ENCODE measurements around the gene TMEM271. TPM values are rescaled to one million over a fixed set of nuclear protein-coding genes. Genes with fewer than 3 reads are reported as not detected.

Gene TMEM271
- polyA plus RNA-seq, 1 donor from 2014 or later = 16.0 TPM

DNA sequence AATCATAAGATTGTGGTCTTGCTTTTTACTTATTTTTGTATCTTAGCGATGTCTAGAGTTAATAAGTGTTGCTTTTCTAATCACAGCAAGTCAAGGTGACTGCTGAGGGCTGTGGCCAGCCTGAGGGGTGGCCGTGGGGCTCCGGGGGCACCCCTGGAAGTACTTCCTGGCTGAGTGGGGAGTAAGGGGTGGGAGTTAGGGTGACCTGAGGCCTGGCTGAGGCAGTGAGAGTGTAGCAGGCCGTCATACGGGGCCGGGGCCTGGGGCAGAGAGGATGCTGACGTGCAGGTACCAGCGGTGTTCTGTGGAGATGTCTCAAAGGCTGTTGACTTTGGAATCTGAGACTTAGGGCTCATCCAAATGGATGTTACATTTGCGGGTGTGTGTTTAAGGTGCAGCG lies 47.8 kb downstream of the TMEM271 start:
- Histone ChIP-seq H3K79me2 (replicated peaks; ENCODE audit: insufficient read depth, low read length) (no peaks in the 10 kb centered on the region), H3K36me3 (ENCODE audit: insufficient read depth, low read length) (peaks cover 8% of the 10 kb centered on the region), H3K27ac (ENCODE audit: low read length) (no peak overlapping the region), H3K9me2 (ENCODE audit: insufficient read depth, low read length) (no peaks in the 10 kb centered on the region), H3K4me2 (ENCODE audit: low read length) (no peak overlapping the region), H3F3A (ENCODE audit: insufficient read depth, low read length, poor library complexity, severe bottlenecking) (no peaks in the 10 kb centered on the region), H2AFZ (ENCODE audit: low read depth, low read length) (no peak overlapping the region), H3K9ac (ENCODE audit: low read length) (no peak overlapping the region), H4K20me1 (ENCODE audit: insufficient read depth) (no peaks in the 10 kb centered on the region), H3K9me3 (ENCODE audit: low read length) (no peaks in the 10 kb centered on the region), H3K4me3 (ENCODE audit: low read length) (no peak overlapping the region), H3K27me3 (ENCODE audit: insufficient read depth, low read depth, low read length) (no peaks in the 10 kb centered on the region)
- no peak for TF ChIP-seq EP300 (conservative IDR thresholded peaks at IDR 0.05; ENCODE audit: poor library complexity, severe bottlenecking)
- TF ChIP-seq MXI1 (conservative IDR thresholded peaks at IDR 0.05; ENCODE audit: poor library complexity, severe bottlenecking) = no peak
- TF ChIP-seq TAF1 (IDR thresholded peaks at IDR 0.05; ENCODE audit: low read depth) = no peak
- TF ChIP-seq, protein P1, sequence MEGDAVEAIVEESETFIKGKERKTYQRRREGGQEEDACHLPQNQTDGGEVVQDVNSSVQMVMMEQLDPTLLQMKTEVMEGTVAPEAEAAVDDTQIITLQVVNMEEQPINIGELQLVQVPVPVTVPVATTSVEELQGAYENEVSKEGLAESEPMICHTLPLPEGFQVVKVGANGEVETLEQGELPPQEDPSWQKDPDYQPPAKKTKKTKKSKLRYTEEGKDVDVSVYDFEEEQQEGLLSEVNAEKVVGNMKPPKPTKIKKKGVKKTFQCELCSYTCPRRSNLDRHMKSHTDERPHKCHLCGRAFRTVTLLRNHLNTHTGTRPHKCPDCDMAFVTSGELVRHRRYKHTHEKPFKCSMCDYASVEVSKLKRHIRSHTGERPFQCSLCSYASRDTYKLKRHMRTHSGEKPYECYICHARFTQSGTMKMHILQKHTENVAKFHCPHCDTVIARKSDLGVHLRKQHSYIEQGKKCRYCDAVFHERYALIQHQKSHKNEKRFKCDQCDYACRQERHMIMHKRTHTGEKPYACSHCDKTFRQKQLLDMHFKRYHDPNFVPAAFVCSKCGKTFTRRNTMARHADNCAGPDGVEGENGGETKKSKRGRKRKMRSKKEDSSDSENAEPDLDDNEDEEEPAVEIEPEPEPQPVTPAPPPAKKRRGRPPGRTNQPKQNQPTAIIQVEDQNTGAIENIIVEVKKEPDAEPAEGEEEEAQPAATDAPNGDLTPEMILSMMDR (IDR thresholded peaks at IDR 0.05; ENCODE audit: poor library complexity, severe bottlenecking) = no peak
- TF ChIP-seq RAD21 (conservative IDR thresholded peaks at IDR 0.05) = no peak

DNA sequence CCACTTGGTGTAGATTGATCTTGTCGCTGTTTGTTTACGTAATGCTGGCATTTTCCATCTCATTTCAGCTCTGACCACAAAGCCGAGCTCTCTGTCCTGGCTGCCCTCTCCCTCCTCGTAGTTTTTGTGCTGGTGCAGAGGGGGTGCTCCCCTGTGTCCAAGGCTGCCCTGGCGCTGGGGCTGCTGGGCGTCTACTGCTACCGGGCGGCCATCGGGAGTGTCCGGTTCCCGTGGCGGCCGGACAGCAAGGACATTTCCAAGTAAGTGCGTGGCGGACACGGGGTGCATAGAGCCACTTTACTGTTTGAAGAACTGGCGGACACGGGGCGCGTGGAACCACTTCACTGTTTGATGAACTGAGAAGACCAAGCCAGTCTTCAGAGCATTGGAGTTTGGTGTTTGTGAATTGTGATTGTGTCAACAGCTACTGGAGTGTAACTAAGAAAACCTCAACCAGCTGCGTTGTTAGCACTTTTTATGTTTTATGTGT lies 49.1 kb downstream of the TMEM271 start:
- no peaks in the 10 kb centered on the region for H3F3A ChIP-seq (ENCODE audit: insufficient read depth, low read length, poor library complexity, severe bottlenecking)
- no peak overlapping the region for H2AFZ ChIP-seq (ENCODE audit: low read depth, low read length)
- no peak for TF ChIP-seq RAD21 (conservative IDR thresholded peaks at IDR 0.05)
- H3K4me2 ChIP-seq (ENCODE audit: low read length) = no peak overlapping the region
- no peak overlapping the region for H3K27ac ChIP-seq (ENCODE audit: low read length)
- no peaks in the 10 kb centered on the region for H3K9me2 ChIP-seq (ENCODE audit: insufficient read depth, low read length)
- H3K27me3 ChIP-seq (ENCODE audit: insufficient read depth, low read depth, low read length) = no peaks in the 10 kb centered on the region
- H3K4me3 ChIP-seq (ENCODE audit: low read length) = no peak overlapping the region
- H3K9me3 ChIP-seq (ENCODE audit: low read length) = no peaks in the 10 kb centered on the region
- no peak overlapping the region for H3K9ac ChIP-seq (ENCODE audit: low read length)
- H4K20me1 ChIP-seq (ENCODE audit: insufficient read depth) = no peaks in the 10 kb centered on the region
- peaks cover 4% of the 10 kb centered on the region for H3K36me3 ChIP-seq (ENCODE audit: insufficient read depth, low read length)
- no peaks in the 10 kb centered on the region for H3K79me2 ChIP-seq (replicated peaks; ENCODE audit: insufficient read depth, low read length)

DNA sequence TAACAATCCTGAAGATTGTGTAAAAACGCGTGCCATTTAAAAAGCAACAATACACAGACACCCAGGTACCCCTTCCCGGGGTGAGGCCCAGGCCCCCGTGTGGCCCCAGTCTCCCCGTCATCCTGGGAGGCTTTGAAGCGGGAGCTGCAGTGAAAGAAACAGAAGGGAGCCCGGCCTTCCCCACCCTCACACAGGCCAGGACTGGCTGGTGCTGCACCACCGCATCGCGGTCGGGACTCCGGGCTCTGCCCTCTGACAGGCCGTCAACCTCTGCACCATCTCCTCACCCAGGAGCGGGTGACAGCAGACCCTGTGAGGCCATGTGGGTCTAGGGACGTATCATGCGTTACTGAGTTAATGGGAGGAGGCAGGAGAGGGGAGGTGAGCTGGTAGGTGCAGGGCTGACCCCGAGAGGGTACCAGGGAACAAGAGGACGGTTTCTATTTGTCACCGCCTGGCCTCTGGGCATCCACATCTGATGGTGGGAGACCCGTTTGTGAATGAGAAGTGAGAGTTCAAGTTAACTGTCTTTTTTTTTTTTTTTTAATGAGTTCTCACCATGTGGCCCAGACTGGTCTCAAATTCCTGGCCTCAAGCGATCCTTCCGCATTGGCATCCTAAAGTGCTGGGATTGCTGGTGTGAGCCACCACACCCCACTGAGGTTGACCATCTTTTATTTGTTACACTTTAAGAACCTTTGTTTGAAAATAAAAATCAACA lies 49.7 kb downstream of the TMEM271 start:
- no peaks in the 10 kb centered on the region for H3F3A ChIP-seq (ENCODE audit: insufficient read depth, low read length, poor library complexity, severe bottlenecking)
- no peaks in the 10 kb centered on the region for H3K9me3 ChIP-seq (ENCODE audit: low read length)
- no peaks in the 10 kb centered on the region for H3K27me3 ChIP-seq (ENCODE audit: insufficient read depth, low read depth, low read length)
- no peak overlapping the region for H3K9ac ChIP-seq (ENCODE audit: low read length)
- H4K20me1 ChIP-seq (ENCODE audit: insufficient read depth) = no peaks in the 10 kb centered on the region
- no peak overlapping the region for H3K4me2 ChIP-seq (ENCODE audit: low read length)
- H3K27ac ChIP-seq (ENCODE audit: low read length) = no peak overlapping the region
- no peak overlapping the region for H3K4me3 ChIP-seq (ENCODE audit: low read length)
- no peaks in the 10 kb centered on the region for H3K79me2 ChIP-seq (replicated peaks; ENCODE audit: insufficient read depth, low read length)
- H3K36me3 ChIP-seq (ENCODE audit: insufficient read depth, low read length) = no peaks in the 10 kb centered on the region
- H3K9me2 ChIP-seq (ENCODE audit: insufficient read depth, low read length) = no peaks in the 10 kb centered on the region
- TF ChIP-seq TAF1 (IDR thresholded peaks at IDR 0.05; ENCODE audit: low read depth) (no peak), MXI1 (conservative IDR thresholded peaks at IDR 0.05; ENCODE audit: poor library complexity, severe bottlenecking) (no peak), EZH2 (IDR thresholded peaks at IDR 0.05; ENCODE audit: borderline replicate concordance, insufficient read depth, low read length, poor library complexity, severe bottlenecking) (no peak), RAD21 (conservative IDR thresholded peaks at IDR 0.05) (no peak)
- H2AFZ ChIP-seq (ENCODE audit: low read depth, low read length) = no peak overlapping the region

DNA sequence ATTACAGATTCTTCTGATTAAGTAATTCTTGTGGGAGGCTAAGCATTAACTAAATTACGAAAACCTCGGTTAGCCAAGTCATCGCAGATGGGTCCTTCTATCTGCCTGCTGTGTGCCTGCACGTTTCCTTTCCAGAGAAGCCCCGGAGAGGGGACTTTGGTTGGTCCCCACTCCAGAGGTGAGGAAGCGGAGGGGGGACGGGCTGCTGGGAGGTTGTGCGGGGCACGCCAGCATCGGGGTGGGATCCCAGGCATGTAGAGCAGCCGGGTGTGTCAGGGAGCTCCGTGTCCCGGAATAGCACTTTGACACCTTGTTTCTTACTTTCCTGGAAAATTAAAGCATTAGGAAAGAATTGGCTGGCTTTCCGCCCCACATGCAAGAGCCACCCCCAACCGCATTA lies 50.4 kb downstream of the TMEM271 start:
- H3K27ac ChIP-seq (ENCODE audit: low read length) = no peak overlapping the region
- H3K4me3 ChIP-seq (ENCODE audit: low read length) = no peak overlapping the region
- no peak overlapping the region for H3K9ac ChIP-seq (ENCODE audit: low read length)
- no peaks in the 10 kb centered on the region for H3K9me2 ChIP-seq (ENCODE audit: insufficient read depth, low read length)
- H3K4me2 ChIP-seq (ENCODE audit: low read length) = no peak overlapping the region
- H3K27me3 ChIP-seq (ENCODE audit: insufficient read depth, low read depth, low read length) = no peaks in the 10 kb centered on the region
- H4K20me1 ChIP-seq (ENCODE audit: insufficient read depth) = no peaks in the 10 kb centered on the region
- H3K79me2 ChIP-seq (replicated peaks; ENCODE audit: insufficient read depth, low read length) = no peaks in the 10 kb centered on the region
- no peaks in the 10 kb centered on the region for H3F3A ChIP-seq (ENCODE audit: insufficient read depth, low read length, poor library complexity, severe bottlenecking)
- no peaks in the 10 kb centered on the region for H3K9me3 ChIP-seq (ENCODE audit: low read length)
- H2AFZ ChIP-seq (ENCODE audit: low read depth, low read length) = no peak overlapping the region
- no peaks in the 10 kb centered on the region for H3K36me3 ChIP-seq (ENCODE audit: insufficient read depth, low read length)
- TF ChIP-seq EZH2 (IDR thresholded peaks at IDR 0.05; ENCODE audit: borderline replicate concordance, insufficient read depth, low read length, poor library complexity, severe bottlenecking) (no peak), SMC3 (conservative IDR thresholded peaks at IDR 0.05; ENCODE audit: poor library complexity) (no peak), EP300 (conservative IDR thresholded peaks at IDR 0.05; ENCODE audit: poor library complexity, severe bottlenecking) (no peak), MXI1 (conservative IDR thresholded peaks at IDR 0.05; ENCODE audit: poor library complexity, severe bottlenecking) (no peak), TAF1 (IDR thresholded peaks at IDR 0.05; ENCODE audit: low read depth) (no peak), RAD21 (conservative IDR thresholded peaks at IDR 0.05) (no peak)
- TF ChIP-seq, protein P2, sequence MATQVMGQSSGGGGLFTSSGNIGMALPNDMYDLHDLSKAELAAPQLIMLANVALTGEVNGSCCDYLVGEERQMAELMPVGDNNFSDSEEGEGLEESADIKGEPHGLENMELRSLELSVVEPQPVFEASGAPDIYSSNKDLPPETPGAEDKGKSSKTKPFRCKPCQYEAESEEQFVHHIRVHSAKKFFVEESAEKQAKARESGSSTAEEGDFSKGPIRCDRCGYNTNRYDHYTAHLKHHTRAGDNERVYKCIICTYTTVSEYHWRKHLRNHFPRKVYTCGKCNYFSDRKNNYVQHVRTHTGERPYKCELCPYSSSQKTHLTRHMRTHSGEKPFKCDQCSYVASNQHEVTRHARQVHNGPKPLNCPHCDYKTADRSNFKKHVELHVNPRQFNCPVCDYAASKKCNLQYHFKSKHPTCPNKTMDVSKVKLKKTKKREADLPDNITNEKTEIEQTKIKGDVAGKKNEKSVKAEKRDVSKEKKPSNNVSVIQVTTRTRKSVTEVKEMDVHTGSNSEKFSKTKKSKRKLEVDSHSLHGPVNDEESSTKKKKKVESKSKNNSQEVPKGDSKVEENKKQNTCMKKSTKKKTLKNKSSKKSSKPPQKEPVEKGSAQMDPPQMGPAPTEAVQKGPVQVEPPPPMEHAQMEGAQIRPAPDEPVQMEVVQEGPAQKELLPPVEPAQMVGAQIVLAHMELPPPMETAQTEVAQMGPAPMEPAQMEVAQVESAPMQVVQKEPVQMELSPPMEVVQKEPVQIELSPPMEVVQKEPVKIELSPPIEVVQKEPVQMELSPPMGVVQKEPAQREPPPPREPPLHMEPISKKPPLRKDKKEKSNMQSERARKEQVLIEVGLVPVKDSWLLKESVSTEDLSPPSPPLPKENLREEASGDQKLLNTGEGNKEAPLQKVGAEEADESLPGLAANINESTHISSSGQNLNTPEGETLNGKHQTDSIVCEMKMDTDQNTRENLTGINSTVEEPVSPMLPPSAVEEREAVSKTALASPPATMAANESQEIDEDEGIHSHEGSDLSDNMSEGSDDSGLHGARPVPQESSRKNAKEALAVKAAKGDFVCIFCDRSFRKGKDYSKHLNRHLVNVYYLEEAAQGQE (IDR thresholded peaks at IDR 0.05; ENCODE audit: borderline replicate concordance) = no peak
- TF ChIP-seq, protein P1 (IDR thresholded peaks at IDR 0.05; ENCODE audit: poor library complexity, severe bottlenecking) = no peak

Measured in neural cell (in vitro differentiated cells).